Astrocyte (in vitro differentiated cells and primary cell): ENCODE data around the gene RAB3IL1. TPM values are rescaled to one million over a fixed set of nuclear protein-coding genes. Genes with fewer than 3 reads are reported as not detected.

Experiments
- DNase-seq: peaks from one replicate; pipeline ENCODE4 v3.0.0-alpha.2; 2010; ENCODE audit warnings: low read depth
- FAIRE-seq: peaks from 2 replicates; lab custom pipeline; 2011; peaks lifted over from hg19 to GRCh38; lab: Jason Lieb, UNC
- H2AFZ ChIP-seq: 2 replicates; pipeline ENCODE4 v1.6.0; 2012; ENCODE audit warnings: low read depth, low read length, inconsistent platforms
- H3K27ac ChIP-seq: 2 replicates; pipeline ENCODE4 v1.5.1; 2011; ENCODE audit warnings: low read depth, low read length, inconsistent platforms
- H3K27me3 ChIP-seq: 2 replicates; pipeline ENCODE4 v1.6.0; 2011; ENCODE audit warnings: low read length, inconsistent platforms; ENCODE audit not compliant: insufficient read depth
- H3K36me3 ChIP-seq: 2 replicates; pipeline ENCODE4 v1.5.1; 2011; ENCODE audit warnings: low read length, inconsistent platforms; ENCODE audit not compliant: insufficient read depth
- H3K4me1 ChIP-seq: 2 replicates; pipeline ENCODE4 v1.5.1; 2011; ENCODE audit warnings: low read length, inconsistent platforms; ENCODE audit not compliant: insufficient read depth
- H3K4me2 ChIP-seq: 2 replicates; pipeline ENCODE4 v1.6.0; 2012; ENCODE audit warnings: low read length, inconsistent platforms
- H3K4me3 ChIP-seq: 2 replicates; pipeline ENCODE4 v1.5.1; 2011; ENCODE audit warnings: low read depth, mild to moderate bottlenecking, low read length, inconsistent platforms; ENCODE audit not compliant: insufficient read depth
- H3K79me2 ChIP-seq: 2 replicates; pipeline ENCODE4 v1.6.0; 2012; ENCODE audit warnings: mild to moderate bottlenecking, low read length, inconsistent platforms; ENCODE audit not compliant: insufficient read depth
- H3K9ac ChIP-seq: 2 replicates; pipeline ENCODE4 v1.6.0; 2012; ENCODE audit warnings: mild to moderate bottlenecking, low read length, inconsistent platforms
- H3K9me3 ChIP-seq: 2 replicates; pipeline ENCODE4 v1.5.1; 2012; ENCODE audit warnings: low read depth, mild to moderate bottlenecking, low read length, inconsistent platforms; ENCODE audit not compliant: insufficient read depth
- H4K20me1 ChIP-seq: 2 replicates; pipeline ENCODE4 v1.6.0; 2012; ENCODE audit warnings: low read length, inconsistent platforms; ENCODE audit not compliant: insufficient read depth
- H3K27ac Mint-ChIP-seq: one replicate; pipeline ENCODE4 v1.8.0; 2021; ENCODE audit warnings: mild to moderate bottlenecking, mixed read lengths; ENCODE audit not compliant: unreplicated experiment
- H3K27me3 Mint-ChIP-seq: one replicate; pipeline ENCODE4 v1.8.0; 2021; ENCODE audit warnings: low read depth, mixed read lengths; ENCODE audit not compliant: unreplicated experiment
- H3K36me3 Mint-ChIP-seq: one replicate; pipeline ENCODE4 v1.8.0; 2021; ENCODE audit warnings: low read depth, mixed read lengths; ENCODE audit not compliant: unreplicated experiment
- H3K4me1 Mint-ChIP-seq: one replicate; pipeline ENCODE4 v1.8.0; 2021; ENCODE audit warnings: low read depth, mixed read lengths; ENCODE audit not compliant: unreplicated experiment
- H3K4me3 Mint-ChIP-seq: one replicate; pipeline ENCODE4 v1.8.0; 2021; ENCODE audit warnings: mild to moderate bottlenecking, moderate library complexity, mixed read lengths; ENCODE audit not compliant: unreplicated experiment
- H3K9me3 Mint-ChIP-seq: one replicate; pipeline ENCODE4 v1.8.0; 2021; ENCODE audit warnings: mild to moderate bottlenecking, mixed read lengths; ENCODE audit not compliant: unreplicated experiment
- CTCF ChIP-seq: IDR thresholded peaks from 2 replicates; pipeline ENCODE4 v1.5.1; 2011; ENCODE audit warnings: low read depth, mild to moderate bottlenecking, inconsistent platforms, low read length, moderate library complexity; ENCODE audit not compliant: insufficient read depth
- EZH2 ChIP-seq: IDR thresholded peaks from 2 replicates; pipeline ENCODE4 v1.6.1; 2012; ENCODE audit warnings: mild to moderate bottlenecking, low read length, inconsistent platforms; ENCODE audit not compliant: insufficient read depth
- total RNA-seq: library from RNA; stranded (reverse); gene quantifications from 2 replicates; pipeline ENCODE4 v1.2.1, GENCODE V29; 2021

RAB3IL1 gene
- total RNA-seq, 1 donor from 2014 or later, result 0.91 TPM

- Histone ChIP-seq H4K20me1 (peaks cover 67% of the 10 kb centered on the region), H3K27me3 (no peaks in the 10 kb centered on the region), H3K4me1 (no peaks in the 10 kb centered on the region), H3K79me2 (no peaks in the 10 kb centered on the region), H2AFZ (no peak overlapping the region), H3K27ac (no peak overlapping the region), H3K36me3 (peaks cover 55% of the 10 kb centered on the region), H3K4me3 (no peak overlapping the region), H3K9ac (no peak overlapping the region), H3K4me2 (no peak overlapping the region), H3K9me3 (no peaks in the 10 kb centered on the region)
- Mint-ChIP-seq H3K4me3 (no peak overlapping the region), H3K27ac (no peak overlapping the region), H3K36me3 (peaks cover 19% of the 10 kb centered on the region), H3K9me3 (no peaks in the 10 kb centered on the region), H3K27me3 (no peaks in the 10 kb centered on the region), H3K4me1 (no peaks in the 10 kb centered on the region)
- no peak for TF ChIP-seq CTCF
- no peak for TF ChIP-seq EZH2
- no peak for DNase-seq
- FAIRE-seq, result no peak
These were observed 66.7 kb downstream of the RAB3IL1 start for GRCh38 chr11:61850687-61851086.

GRCh38 chr11:61848631-61849030 is 68.7 kb downstream of the RAB3IL1 start:
- DNase-seq (no peak), FAIRE-seq (no peak)
- Mint-ChIP-seq H3K9me3 (no peaks in the 10 kb centered on the region), H3K4me3 (no peak overlapping the region), H3K27ac (no peak overlapping the region), H3K36me3 (peaks cover 16% of the 10 kb centered on the region), H3K27me3 (no peaks in the 10 kb centered on the region), H3K4me1 (no peaks in the 10 kb centered on the region)
- Histone ChIP-seq H3K4me1 (no peaks in the 10 kb centered on the region), H3K9ac (no peak overlapping the region), H3K4me3 (no peak overlapping the region), H3K27ac (no peak overlapping the region), H3K4me2 (no peak overlapping the region), H4K20me1 (peaks cover 46% of the 10 kb centered on the region), H3K79me2 (no peaks in the 10 kb centered on the region), H2AFZ (no peak overlapping the region), H3K9me3 (no peaks in the 10 kb centered on the region), H3K27me3 (no peaks in the 10 kb centered on the region), H3K36me3 (peaks cover 48% of the 10 kb centered on the region)
- no peak for TF ChIP-seq CTCF
- TF ChIP-seq EZH2, result no peak

- no peaks in the 10 kb centered on the region for H3K79me2 ChIP-seq
- Mint-ChIP-seq H3K36me3 (peaks cover 14% of the 10 kb centered on the region), H3K4me1 (no peaks in the 10 kb centered on the region), H3K4me3 (no peak overlapping the region), H3K27ac (no peak overlapping the region), H3K9me3 (no peaks in the 10 kb centered on the region), H3K27me3 (no peaks in the 10 kb centered on the region)
- no peak overlapping the region for H3K4me2 ChIP-seq
- no peak for FAIRE-seq
- no peak for TF ChIP-seq EZH2
- TF ChIP-seq CTCF, result no peak
- H3K9ac ChIP-seq, result no peak overlapping the region
- no peaks in the 10 kb centered on the region for H3K9me3 ChIP-seq
- DNase-seq, result no peak
- H2AFZ ChIP-seq, result no peak overlapping the region
- H3K4me1 ChIP-seq, result no peaks in the 10 kb centered on the region
- H3K36me3 ChIP-seq, result peaks cover 46% of the 10 kb centered on the region
- H3K27me3 ChIP-seq, result no peaks in the 10 kb centered on the region
- H4K20me1 ChIP-seq, result peaks cover 46% of the 10 kb centered on the region
- no peak overlapping the region for H3K4me3 ChIP-seq
- H3K27ac ChIP-seq, result no peak overlapping the region
These were observed 69.3 kb downstream of the RAB3IL1 start for GRCh38 chr11:61847914-61848581.
